Neural crest cell (in vitro differentiated cells): ENCODE results near the gene MLST8. TPM values are rescaled to one million over a fixed set of nuclear protein-coding genes. Genes with fewer than 3 reads are reported as not detected.

Experiments used
- DNase-seq: peaks from one replicate; pipeline ENCODE4 v3.0.0; 2021; ENCODE audit warnings: low read depth, mixed read lengths, low spot score
- H3K27ac Mint-ChIP-seq: one replicate; pipeline ENCODE4 v1.8.0; 2021; ENCODE audit warnings: mild to moderate bottlenecking, mixed read lengths; ENCODE audit not compliant: unreplicated experiment
- H3K27me3 Mint-ChIP-seq: 2 replicates; pipeline ENCODE4 v1.8.0; 2021; ENCODE audit warnings: low read depth, mild to moderate bottlenecking, mixed read lengths
- H3K36me3 Mint-ChIP-seq: 2 replicates; pipeline ENCODE4 v1.8.0; 2021; ENCODE audit warnings: low read depth, mild to moderate bottlenecking, mixed read lengths
- H3K4me1 Mint-ChIP-seq: 2 replicates; pipeline ENCODE4 v1.8.0; 2021; ENCODE audit warnings: mixed read lengths
- H3K4me3 Mint-ChIP-seq: one replicate; pipeline ENCODE4 v1.8.0; 2021; ENCODE audit warnings: mild to moderate bottlenecking, mixed read lengths
- H3K9me3 Mint-ChIP-seq: 2 replicates; pipeline ENCODE4 v1.8.0; 2021; ENCODE audit warnings: mixed read lengths
- CTCF ChIP-seq: fragments of 200-600 bp; sonication (generic); conservative IDR thresholded peaks from 2 replicates; pipeline ENCODE4 v1.5.0; 2021; ENCODE audit warnings: antibody characterized with exemption, mild to moderate bottlenecking
- total RNA-seq: library from RNA; stranded (reverse); gene quantifications from 2 replicates; pipeline ENCODE4 v1.2.1, GENCODE V29; 2021

MLST8 gene
- total RNA-seq, 1 donor from 2014 or later = 68.1 TPM

- H3K9me3 Mint-ChIP-seq = no peaks in the 10 kb centered on the region
- no peaks in the 10 kb centered on the region for H3K27me3 Mint-ChIP-seq
- H3K4me1 Mint-ChIP-seq = no peaks in the 10 kb centered on the region
- peaks cover 3% of the 10 kb centered on the region for H3K36me3 Mint-ChIP-seq
- DNase-seq = no peak
- no peak for TF ChIP-seq CTCF
- H3K4me3 Mint-ChIP-seq = no peak overlapping the region
- no peak overlapping the region for H3K27ac Mint-ChIP-seq
Measured at GRCh38 chr16:2178321-2179106, 26.7 kb upstream of the MLST8 start.

- no peak overlapping the region for H3K27ac Mint-ChIP-seq
- H3K4me3 Mint-ChIP-seq = no peak overlapping the region
- TF ChIP-seq CTCF = no peak
- no peaks in the 10 kb centered on the region for H3K27me3 Mint-ChIP-seq
- H3K9me3 Mint-ChIP-seq = no peaks in the 10 kb centered on the region
- DNase-seq = no peak
- H3K4me1 Mint-ChIP-seq = no peaks in the 10 kb centered on the region
- peaks cover 3% of the 10 kb centered on the region for H3K36me3 Mint-ChIP-seq
Measured at GRCh38 chr16:2179107-2179501, 26.1 kb upstream of the MLST8 start.

DNA sequence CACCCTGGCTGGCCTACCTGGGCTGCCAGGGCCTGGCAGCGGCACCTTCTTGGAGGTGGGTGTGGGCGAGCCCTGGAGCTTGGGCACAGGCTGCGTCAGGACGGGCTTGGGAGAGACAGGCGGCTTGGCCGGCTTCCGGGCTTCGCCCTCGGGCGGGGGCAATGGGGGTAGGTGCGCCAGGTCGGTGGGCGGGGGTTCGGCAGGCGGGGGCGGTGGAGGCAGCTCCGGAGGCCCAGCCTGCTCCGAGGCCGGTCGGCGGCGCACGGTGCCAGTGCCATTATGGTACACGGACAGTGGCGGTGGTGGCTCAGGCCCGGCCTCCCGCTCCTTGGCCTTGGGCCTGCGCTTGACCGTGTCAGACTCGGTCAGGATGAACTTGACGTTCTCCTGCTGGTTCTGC lies 25.7 kb upstream of the MLST8 start:
- DNase-seq = no peak
- H3K4me1 Mint-ChIP-seq = no peaks in the 10 kb centered on the region
- no peaks in the 10 kb centered on the region for H3K9me3 Mint-ChIP-seq
- peaks cover 3% of the 10 kb centered on the region for H3K36me3 Mint-ChIP-seq
- no peak for TF ChIP-seq CTCF
- no peak overlapping the region for H3K4me3 Mint-ChIP-seq
- H3K27me3 Mint-ChIP-seq = no peaks in the 10 kb centered on the region
- H3K27ac Mint-ChIP-seq = no peak overlapping the region

DNA sequence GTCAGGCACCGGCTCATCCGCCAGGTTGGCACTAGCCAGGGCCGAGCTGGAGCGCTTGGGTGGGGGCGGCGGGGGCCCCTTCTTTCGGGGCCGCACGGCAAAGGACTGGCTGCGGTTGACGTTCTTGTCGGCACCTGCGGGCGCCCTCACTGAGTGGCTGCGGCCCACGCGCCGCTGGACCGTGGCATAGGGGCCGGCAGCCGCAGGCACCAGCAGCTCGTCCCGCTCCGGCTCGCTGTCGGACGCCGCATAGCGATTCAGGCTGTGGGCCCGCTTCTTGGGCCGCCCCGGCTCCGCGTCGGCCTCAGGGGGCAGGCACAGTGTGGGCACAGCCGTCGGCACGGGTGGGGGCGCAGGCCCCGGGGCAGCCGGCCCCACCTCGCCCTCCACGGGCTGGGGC lies 24.8 kb upstream of the MLST8 start:
- H3K4me1 Mint-ChIP-seq = no peaks in the 10 kb centered on the region
- DNase-seq = no peak
- peaks cover 3% of the 10 kb centered on the region for H3K36me3 Mint-ChIP-seq
- H3K27me3 Mint-ChIP-seq = no peaks in the 10 kb centered on the region
- no peaks in the 10 kb centered on the region for H3K9me3 Mint-ChIP-seq
- H3K4me3 Mint-ChIP-seq = no peak overlapping the region
- H3K27ac Mint-ChIP-seq = no peak overlapping the region
- TF ChIP-seq CTCF = no peak

DNA sequence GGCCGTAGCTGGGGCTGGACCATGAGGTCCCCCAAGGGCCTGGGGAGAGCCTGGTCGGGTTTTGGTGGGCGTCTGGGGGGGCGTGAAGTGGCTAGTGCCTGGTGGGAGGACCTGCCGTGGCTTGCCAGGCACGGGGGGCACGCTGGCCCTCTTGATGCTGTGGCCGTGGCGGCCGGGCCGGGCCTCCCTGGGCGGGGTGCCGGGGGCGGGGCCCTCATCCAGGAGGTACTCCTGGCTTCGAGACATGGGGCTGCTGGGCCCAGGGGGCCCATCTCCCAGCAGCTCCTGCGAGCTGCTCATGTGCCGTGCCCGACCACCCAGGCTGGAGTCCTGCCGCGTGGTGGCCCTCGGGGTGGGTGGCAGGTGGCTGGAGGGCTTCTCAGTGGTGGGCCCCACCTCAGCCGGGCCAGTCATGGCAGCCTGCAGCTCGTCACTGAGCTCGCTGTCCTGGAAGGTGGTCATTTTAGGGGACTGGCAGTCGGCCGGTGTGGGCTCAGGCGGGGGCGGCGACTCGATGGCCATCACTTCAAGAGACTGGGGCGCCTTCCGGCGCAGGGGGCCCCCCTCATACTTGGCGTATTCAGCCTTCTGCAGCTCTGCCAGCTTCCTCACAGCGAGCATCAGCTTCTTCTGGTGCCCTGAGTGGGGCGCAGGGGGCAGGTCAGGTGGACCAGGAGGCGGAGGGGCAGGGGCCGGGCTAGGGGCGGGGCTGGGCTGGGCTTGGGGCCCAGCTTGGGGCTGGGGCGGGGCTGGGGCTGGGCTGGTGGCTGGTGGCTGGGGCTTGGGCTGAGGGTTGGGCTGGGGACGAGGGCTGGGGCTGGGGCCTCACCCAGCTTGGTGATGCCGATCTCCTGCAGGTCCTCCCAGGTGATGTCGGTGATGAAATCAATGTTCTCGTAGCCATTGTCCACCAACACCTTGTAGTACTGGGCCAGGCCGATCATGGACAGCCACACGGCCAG lies 24.0 kb upstream of the MLST8 start:
- peaks cover 3% of the 10 kb centered on the region for H3K36me3 Mint-ChIP-seq
- DNase-seq = no peak
- no peaks in the 10 kb centered on the region for H3K4me1 Mint-ChIP-seq
- H3K9me3 Mint-ChIP-seq = no peaks in the 10 kb centered on the region
- H3K27me3 Mint-ChIP-seq = no peaks in the 10 kb centered on the region
- no peak overlapping the region for H3K4me3 Mint-ChIP-seq
- H3K27ac Mint-ChIP-seq = no peak overlapping the region
- TF ChIP-seq CTCF = no peak
